RWPE1 (cell line): ENCODE results near the gene BEND5.

ENCODE experiments used
- CTCF ChIA-PET: fragments of 350-600 bp; sonication (Branson Sonifier 250); formaldehyde crosslinking; extraction: SDS; loops from one replicate; lab custom pipeline; 2021; lab: Yijun Ruan, JAX
- POLR2A ChIA-PET: fragments of 400-600 bp; formaldehyde crosslinking; extraction: SDS; loops from one replicate; lab custom pipeline; 2020; ENCODE audit warnings: antibody characterized with exemption; ENCODE audit not compliant: low non-redundant PET; lab: Yijun Ruan, JAX
- DNase-seq: peaks from one replicate; pipeline ENCODE4 v3.0.0; 2012; ENCODE audit warnings: low spot score
- H3K27ac ChIP-seq: fragments of 450-650 bp; 2 replicates; pipeline ENCODE4 v1.5.1; 2017
- TF ChIP-seq, protein P1 (sequence below): fragments of 450-650 bp; conservative IDR thresholded peaks from 2 replicates; pipeline ENCODE4 v1.5.1; 2017; ENCODE audit warnings: low read depth, mild to moderate bottlenecking

The BEND5 gene

DNA sequence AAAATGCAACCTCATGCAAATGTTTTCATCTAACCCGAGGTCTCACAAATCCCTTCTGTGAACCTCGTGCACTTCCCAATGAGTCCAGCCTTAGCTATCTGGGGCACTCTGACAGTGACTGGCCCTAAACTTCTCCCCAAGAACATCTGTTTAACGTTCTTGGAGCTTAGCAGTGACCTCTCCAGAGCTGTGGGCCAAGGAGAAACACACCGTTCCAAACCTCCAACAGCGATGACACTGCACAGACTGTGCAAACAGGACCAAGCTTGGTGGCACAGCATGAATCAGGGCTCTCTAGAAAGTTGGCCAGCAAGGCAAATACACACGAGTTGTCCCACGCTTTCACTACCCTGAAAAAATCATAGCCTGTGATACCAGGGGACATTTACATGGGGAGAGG is 15.8 kb downstream of the BEND5 start:
- TF ChIP-seq, protein P1, sequence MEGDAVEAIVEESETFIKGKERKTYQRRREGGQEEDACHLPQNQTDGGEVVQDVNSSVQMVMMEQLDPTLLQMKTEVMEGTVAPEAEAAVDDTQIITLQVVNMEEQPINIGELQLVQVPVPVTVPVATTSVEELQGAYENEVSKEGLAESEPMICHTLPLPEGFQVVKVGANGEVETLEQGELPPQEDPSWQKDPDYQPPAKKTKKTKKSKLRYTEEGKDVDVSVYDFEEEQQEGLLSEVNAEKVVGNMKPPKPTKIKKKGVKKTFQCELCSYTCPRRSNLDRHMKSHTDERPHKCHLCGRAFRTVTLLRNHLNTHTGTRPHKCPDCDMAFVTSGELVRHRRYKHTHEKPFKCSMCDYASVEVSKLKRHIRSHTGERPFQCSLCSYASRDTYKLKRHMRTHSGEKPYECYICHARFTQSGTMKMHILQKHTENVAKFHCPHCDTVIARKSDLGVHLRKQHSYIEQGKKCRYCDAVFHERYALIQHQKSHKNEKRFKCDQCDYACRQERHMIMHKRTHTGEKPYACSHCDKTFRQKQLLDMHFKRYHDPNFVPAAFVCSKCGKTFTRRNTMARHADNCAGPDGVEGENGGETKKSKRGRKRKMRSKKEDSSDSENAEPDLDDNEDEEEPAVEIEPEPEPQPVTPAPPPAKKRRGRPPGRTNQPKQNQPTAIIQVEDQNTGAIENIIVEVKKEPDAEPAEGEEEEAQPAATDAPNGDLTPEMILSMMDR: no peak
- ChIA-PET POLR2A (no interaction called here), CTCF (interaction anchor here (0.6 to 0.7 kb wide), 3 partner anchors 65 to 1663 kb away, joined by 3 read pairs; no protein-coding TSS in a partner anchor)
- no peak overlapping the region for H3K27ac ChIP-seq
- DNase-seq: no peak

DNA sequence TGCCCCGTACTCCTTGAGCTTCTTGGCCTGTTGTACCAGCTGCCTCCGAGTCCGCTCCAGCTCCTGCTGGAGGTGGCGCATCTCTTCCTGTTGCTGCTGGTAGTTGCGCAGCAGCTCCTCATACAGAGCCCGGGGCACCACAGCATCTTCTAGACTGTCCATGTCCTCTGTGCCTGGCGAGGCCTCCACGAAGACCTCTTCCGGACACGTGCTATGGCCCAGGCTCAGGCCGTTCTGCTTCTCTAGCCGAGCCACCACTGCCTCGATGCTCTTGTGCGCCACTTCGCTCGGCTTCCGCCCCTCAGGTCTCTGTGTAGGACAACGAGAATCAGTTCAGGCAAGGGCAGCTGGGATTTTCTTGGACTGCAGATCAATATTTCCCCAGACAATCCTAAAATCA is 17.7 kb downstream of the BEND5 start:
- TF ChIP-seq, protein P1: no peak
- H3K27ac ChIP-seq: no peak overlapping the region
- ChIA-PET CTCF (no interaction called here), POLR2A (no interaction called here)
- no peak for DNase-seq

DNA sequence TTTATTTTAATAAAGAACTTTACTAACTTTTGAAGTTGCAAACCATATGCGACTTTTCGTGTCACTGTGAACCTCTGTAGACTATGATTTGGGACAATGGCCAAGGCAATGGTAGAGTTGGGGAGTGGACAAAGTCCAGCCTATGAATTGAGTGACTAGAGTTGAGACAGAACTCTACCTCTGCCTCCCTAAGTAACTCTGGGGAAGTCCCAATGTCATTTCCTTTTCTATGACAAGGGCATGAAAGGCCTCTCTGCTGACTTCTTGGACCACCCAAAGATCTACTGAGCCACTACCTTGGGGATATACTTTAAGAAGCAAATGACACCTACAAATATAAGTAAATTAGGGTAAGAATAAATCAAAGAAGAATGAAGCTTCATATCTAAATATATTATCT is 19.3 kb downstream of the BEND5 start:
- ChIA-PET CTCF (no interaction called here), POLR2A (no interaction called here)
- DNase-seq: no peak
- TF ChIP-seq, protein P1: no peak
- H3K27ac ChIP-seq: no peak overlapping the region

DNA sequence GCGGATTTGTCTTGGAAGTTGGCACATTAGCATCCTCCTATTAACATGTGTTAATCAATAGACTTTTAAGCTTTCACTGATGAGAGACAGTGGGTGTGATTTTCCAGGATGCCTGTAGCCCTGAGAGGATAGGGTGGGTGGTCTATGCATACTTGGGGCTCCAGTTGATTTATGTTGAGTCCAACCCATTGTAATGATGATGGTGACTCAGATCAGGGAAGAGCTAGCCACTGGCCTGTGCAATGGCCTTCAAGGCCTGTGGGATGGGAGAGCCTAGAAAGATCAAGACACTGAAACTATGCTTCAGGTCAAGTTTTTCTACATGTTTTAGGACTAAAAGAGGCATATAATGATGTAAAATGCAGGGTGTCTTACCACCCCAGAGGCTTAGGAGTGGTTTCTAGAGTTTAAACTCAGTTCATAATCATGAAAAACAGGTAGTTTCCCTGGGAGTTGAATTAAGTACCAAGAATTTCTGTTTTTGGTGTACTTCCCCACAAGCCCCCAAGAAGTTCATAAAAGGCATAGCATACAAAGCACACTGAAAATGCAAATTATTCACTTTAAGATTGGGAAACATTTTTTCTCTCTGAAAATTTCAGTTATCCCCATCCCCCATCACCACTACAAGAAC is 19.9 kb downstream of the BEND5 start:
- POLR2A ChIA-PET: no interaction called here
- CTCF ChIA-PET: no interaction called here
- H3K27ac ChIP-seq: no peak overlapping the region
- DNase-seq: no peak
- TF ChIP-seq, protein P1: no peak

DNA sequence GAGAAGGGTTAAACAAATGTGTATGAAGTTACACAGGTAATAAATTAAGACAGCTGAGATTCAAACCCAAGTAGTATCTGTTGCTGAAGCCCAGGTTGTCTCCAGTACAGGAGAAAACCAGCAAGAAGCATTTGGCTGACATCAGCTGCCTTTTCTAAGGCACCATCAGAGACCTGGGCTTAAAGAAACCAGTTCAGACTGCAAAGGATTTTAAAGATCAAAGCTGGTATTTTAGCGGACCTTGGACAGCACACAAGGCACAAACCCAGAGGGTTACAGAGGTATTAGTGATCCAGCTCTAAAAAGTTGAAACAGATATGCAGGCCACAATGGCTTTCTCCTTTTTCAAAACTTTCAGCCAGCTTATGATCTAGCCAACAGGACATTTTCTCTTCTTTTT is 23.4 kb downstream of the BEND5 start:
- CTCF ChIA-PET: no interaction called here
- DNase-seq: no peak
- POLR2A ChIA-PET: no interaction called here
- TF ChIP-seq, protein P1: no peak
- no peak overlapping the region for H3K27ac ChIP-seq

DNA sequence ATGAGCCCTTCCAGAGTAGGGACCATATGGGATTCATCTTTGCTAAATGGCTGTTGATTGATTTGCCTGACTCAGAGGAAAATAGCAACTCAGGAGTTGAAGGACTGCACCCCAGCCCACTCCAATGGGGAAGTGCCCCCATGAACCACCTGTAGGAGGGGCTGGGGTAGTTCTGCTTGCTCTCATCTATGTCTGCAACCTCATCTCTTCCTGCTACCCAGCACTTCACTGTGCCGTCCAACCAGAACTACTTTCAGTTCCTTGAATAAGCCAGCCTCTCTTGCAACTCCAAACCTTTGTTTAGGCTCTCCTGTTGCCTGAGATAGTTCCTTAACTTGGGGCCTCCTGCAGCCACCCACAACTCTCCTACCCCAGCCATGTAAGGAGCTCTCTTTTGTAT is 26.6 kb downstream of the BEND5 start:
- H3K27ac ChIP-seq: no peak overlapping the region
- TF ChIP-seq, protein P1: no peak
- CTCF ChIA-PET: no interaction called here
- POLR2A ChIA-PET: no interaction called here
- DNase-seq: no peak

DNA sequence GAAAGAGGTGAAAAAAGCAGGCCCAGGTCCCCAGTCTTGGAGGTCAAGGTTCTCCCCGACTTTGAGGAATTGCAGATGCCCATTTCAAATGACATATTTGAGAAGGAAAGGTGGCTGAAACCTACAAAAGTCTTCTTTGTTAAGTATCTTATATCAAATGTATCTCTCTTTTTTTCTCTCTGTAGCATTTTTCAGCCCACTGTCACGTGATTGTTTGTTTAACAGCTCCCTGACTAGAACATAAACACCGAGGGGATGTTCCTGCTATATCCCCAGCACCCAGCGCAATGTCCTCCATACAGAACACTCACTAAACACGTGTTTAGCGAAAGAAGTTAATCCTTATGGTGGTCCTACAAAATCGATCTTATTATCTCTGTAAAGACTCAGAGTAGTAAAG is 27.6 kb downstream of the BEND5 start:
- CTCF ChIA-PET: no interaction called here

More for the DNA sequence above, 27.6 kb downstream of the BEND5 start:
- POLR2A ChIA-PET: no interaction called here
- no peak for DNase-seq
- TF ChIP-seq, protein P1: no peak
- H3K27ac ChIP-seq: no peak overlapping the region
